Stimulated activated effector memory CD8-positive, alpha-beta T cell treated with anti-CD3 and anti-CD28 coated beads, Interleukin-12 subunit alpha, Interleukin-12 subunit beta, amount 100 ng/mL, for 72 hours (primary cell): ENCODE results near the gene LAD1.

Experiments used
- ATAC-seq: fragments of 150-1000 bp; cut with Tn5 transposase; 2 replicates; pipeline ENCODE4 v1.10.0; 2021
- DNase-seq, 2 donors: peaks; one replicate each; pipeline ENCODE4 v3.0.0; 2021 to 2022; ENCODE audit warnings: low spot score in 2 of 2
- H3K27ac Mint-ChIP-seq: one replicate; pipeline ENCODE4 v1.8.0; 2022; ENCODE audit warnings: mild to moderate bottlenecking, mixed read lengths
- H3K36me3 Mint-ChIP-seq: one replicate; pipeline ENCODE4 v1.8.0; 2022; ENCODE audit warnings: mild to moderate bottlenecking, mixed read lengths
- H3K4me1 Mint-ChIP-seq: one replicate; pipeline ENCODE4 v1.8.0; 2022; ENCODE audit warnings: mixed read lengths
- H3K4me3 Mint-ChIP-seq: one replicate; pipeline ENCODE4 v1.8.0; 2022; ENCODE audit warnings: mild to moderate bottlenecking, mixed read lengths
- H3K9me3 Mint-ChIP-seq: one replicate; pipeline ENCODE4 v1.8.0; 2022; ENCODE audit warnings: mixed read lengths

The LAD1 gene

GRCh38 chr1:201356236-201356635, 42.9 kb downstream of the LAD1 start:
- H3K27ac Mint-ChIP-seq, result no peak overlapping the region
- no peak for ATAC-seq
- no peaks in the 10 kb centered on the region for H3K36me3 Mint-ChIP-seq

DNA sequence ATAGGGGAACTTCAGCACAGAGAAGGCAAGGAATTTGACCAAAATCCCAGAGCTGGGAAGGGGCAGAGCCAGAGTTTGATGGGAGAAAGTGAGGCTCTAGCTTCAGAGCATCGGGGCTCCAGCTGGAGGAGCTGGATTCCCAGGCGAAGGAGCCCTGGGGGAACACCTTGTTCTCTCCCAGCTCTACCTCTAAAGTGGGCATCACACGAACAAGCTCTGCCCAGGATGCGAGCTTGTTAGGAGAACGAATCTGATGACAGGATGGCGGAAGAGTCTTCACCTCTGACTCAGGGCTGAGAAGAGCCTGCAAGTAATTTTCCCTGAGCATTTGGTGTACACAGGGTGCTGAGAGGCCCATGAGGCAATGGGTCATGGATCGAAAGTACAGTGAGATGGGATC, 43.7 kb downstream of the LAD1 start:
- H3K27ac Mint-ChIP-seq, result no peak overlapping the region
- H3K4me3 Mint-ChIP-seq, result no peak overlapping the region
- H3K36me3 Mint-ChIP-seq, result no peaks in the 10 kb centered on the region
- DNase-seq (no peak), ATAC-seq (no peak)
- H3K4me1 Mint-ChIP-seq, result no peaks in the 10 kb centered on the region
- H3K9me3 Mint-ChIP-seq, result no peaks in the 10 kb centered on the region

More at GRCh38 chr1:201356236-201356635, 42.9 kb downstream of the LAD1 start:
- Mint-ChIP-seq H3K4me1 (no peaks in the 10 kb centered on the region), H3K4me3 (no peak overlapping the region), H3K9me3 (no peaks in the 10 kb centered on the region)
- no peak for DNase-seq

DNA sequence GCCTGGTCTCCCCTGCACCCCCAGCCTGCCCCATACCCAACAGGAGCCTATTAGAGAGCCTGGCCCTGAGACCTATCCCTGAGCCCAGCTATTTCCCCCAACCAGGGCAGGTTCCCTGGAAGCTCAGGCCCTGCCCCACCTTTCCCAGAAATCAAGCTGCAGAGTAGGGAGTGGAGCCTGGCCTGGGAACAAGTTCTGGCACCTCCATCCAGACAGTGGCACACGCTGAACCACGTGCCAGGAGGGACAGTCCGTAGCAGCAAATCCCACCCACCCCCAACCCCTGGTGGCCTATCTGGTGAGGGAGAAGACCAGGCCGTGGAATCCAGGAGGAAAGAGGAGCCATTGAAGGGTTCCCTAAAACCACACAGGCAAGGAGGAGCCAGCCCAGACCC, 44.2 kb downstream of the LAD1 start:
- no peaks in the 10 kb centered on the region for H3K9me3 Mint-ChIP-seq
- ATAC-seq (no peak), DNase-seq (no peak)
- H3K4me1 Mint-ChIP-seq, result no peaks in the 10 kb centered on the region
- H3K27ac Mint-ChIP-seq, result no peak overlapping the region
- no peaks in the 10 kb centered on the region for H3K36me3 Mint-ChIP-seq
- H3K4me3 Mint-ChIP-seq, result no peak overlapping the region

GRCh38 chr1:201354151-201354900, 44.8 kb downstream of the LAD1 start:
- no peak for DNase-seq
- H3K4me1 Mint-ChIP-seq, result no peaks in the 10 kb centered on the region
- no peak overlapping the region for H3K27ac Mint-ChIP-seq
- H3K4me3 Mint-ChIP-seq, result no peak overlapping the region
- H3K36me3 Mint-ChIP-seq, result no peaks in the 10 kb centered on the region
- ATAC-seq, result no peak
- no peaks in the 10 kb centered on the region for H3K9me3 Mint-ChIP-seq

DNA sequence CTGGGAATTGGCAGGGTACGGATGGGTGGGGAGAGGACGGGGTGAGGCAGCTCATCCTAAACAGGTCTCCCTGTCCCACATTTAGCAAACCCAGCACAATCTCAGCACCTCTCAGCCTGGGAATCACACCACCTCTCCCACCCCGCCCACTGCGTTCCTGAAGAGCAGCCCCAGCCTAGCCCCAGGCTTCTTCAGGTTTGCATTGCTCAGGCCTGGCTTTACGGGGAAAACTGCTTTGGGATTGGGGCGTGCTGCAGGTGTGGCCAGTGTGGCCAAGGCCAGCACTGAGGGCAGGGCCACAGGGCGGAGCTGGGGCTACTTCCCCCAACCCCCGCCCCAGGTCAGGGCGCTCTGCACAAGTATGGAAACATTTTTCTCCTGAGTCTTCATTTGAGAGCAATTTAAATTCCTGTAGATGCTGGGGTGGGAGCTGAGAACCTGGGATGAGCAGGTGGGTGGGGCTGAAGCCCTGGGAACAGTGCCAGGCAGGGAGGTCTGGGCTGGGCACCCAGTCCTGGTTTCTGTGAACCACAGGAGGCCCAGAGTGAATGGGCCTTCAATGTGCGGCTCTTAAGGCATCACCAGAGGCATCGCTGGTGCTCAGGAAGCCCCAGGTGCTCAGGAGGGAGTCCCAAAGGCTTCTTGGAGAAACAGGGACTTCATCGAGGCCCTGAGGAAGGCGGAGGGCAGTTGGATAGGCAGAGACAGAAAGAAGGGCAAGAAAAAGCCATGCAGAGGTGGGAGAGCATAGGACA, 45.8 kb downstream of the LAD1 start:
- Mint-ChIP-seq H3K36me3 (no peaks in the 10 kb centered on the region), H3K4me1 (no peaks in the 10 kb centered on the region), H3K9me3 (no peaks in the 10 kb centered on the region), H3K4me3 (no peak overlapping the region), H3K27ac (no peak overlapping the region)
- DNase-seq (no peak), ATAC-seq (no peak)

- Mint-ChIP-seq H3K9me3 (no peaks in the 10 kb centered on the region), H3K4me3 (no peak overlapping the region), H3K36me3 (no peaks in the 10 kb centered on the region), H3K27ac (no peak overlapping the region), H3K4me1 (no peaks in the 10 kb centered on the region)
- DNase-seq (no peak), ATAC-seq (no peak)
These were observed 47.5 kb downstream of the LAD1 start for GRCh38 chr1:201351617-201352016.

DNA sequence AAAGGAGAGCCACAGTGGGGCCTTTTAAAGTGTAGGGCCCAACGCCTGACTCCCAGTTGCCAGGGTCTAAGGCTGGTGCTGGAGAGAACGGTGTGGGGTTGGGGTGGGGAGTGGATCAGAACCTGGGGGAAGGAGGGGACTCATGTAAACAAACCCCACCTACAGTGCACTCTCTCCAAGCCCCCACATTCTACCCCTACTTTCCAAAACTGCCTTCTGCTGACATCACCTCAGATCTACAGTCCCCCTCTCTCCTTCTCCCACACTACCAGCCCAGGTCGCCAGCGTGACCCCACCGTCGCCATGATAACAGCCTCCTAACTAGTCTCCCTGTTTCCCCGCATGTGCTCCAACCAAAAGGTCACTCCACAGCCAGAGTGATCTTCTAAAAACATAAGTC, 48.2 kb downstream of the LAD1 start:
- no peak overlapping the region for H3K4me3 Mint-ChIP-seq
- ATAC-seq, result no peak

DNA sequence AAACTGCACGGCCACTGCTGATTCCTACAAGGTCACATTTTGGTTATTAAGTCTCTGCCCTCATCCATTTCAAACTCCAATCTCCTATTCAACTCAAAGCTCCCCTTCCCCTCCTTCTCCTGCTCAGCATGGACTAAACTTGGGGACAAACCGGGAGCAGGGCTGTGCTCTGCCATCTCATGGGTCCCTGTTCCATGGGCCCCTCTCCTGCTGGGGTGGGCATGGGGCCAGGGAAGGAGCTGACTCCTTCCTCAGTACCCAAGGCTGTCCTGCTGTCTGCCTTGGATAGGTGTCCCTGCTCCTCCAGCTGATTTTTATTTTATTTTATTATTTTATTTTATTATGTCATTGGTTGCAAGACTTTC, 48.8 kb downstream of the LAD1 start:
- ATAC-seq, result no peak
- H3K27ac Mint-ChIP-seq, result no peak overlapping the region
- DNase-seq, result no peak
- no peaks in the 10 kb centered on the region for H3K36me3 Mint-ChIP-seq
- no peaks in the 10 kb centered on the region for H3K4me1 Mint-ChIP-seq
- H3K9me3 Mint-ChIP-seq, result no peaks in the 10 kb centered on the region
- H3K4me3 Mint-ChIP-seq, result no peak overlapping the region

More for the DNA sequence above, 48.2 kb downstream of the LAD1 start:
- H3K27ac Mint-ChIP-seq, result no peak overlapping the region
- H3K9me3 Mint-ChIP-seq, result no peaks in the 10 kb centered on the region
- no peaks in the 10 kb centered on the region for H3K4me1 Mint-ChIP-seq
- DNase-seq, result no peak
- no peaks in the 10 kb centered on the region for H3K36me3 Mint-ChIP-seq

GRCh38 chr1:201349092-201349491, 50.0 kb downstream of the LAD1 start:
- H3K4me3 Mint-ChIP-seq, result no peak overlapping the region
- H3K27ac Mint-ChIP-seq, result no peak overlapping the region
- DNase-seq (no peak), ATAC-seq (no peak)
- H3K36me3 Mint-ChIP-seq, result no peaks in the 10 kb centered on the region
- no peaks in the 10 kb centered on the region for H3K4me1 Mint-ChIP-seq
- no peaks in the 10 kb centered on the region for H3K9me3 Mint-ChIP-seq

GRCh38 chr1:201348211-201348566, 50.9 kb downstream of the LAD1 start:
- ATAC-seq, result peak; percentile 51
- Mint-ChIP-seq H3K9me3 (no peaks in the 10 kb centered on the region), H3K4me1 (no peaks in the 10 kb centered on the region), H3K27ac (no peak overlapping the region), H3K36me3 (no peaks in the 10 kb centered on the region), H3K4me3 (no peak overlapping the region)
- DNase-seq, result peak in 1 of 2 donors; percentile 60

DNA sequence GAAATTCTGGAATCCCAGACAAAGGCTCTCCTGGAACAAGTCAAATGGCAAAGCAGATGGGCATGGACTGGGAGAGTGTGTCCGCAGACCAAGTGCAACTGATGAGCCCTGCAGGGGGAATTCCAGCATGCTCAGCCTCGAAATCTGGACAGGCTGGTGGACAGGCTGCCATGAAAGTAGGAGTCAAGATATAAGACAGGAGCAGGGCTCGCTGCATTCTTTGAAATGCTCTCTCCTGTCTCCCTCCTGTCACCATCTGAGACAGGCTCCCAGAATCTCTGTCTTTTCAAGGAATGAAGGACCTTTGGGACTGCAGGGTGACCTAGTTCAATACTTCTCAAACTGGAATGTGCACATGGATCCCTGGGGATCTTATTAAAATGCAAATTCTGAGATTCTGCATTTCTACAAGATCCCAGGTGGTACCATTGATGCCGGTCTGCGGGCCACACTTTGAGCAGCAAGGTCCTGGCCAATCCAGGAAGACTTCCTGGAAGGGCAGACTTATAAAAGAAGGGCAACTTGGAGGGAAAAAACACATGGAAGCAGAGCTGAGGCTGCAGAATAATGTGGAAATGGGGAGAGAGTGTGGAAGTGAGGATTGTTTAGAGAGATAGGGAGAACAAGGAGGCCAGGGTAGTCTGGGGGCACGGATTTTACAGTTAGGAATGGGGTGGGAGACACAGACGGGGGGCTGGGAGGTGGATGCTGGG, 51.5 kb downstream of the LAD1 start:
- Mint-ChIP-seq H3K36me3 (no peaks in the 10 kb centered on the region), H3K4me1 (no peaks in the 10 kb centered on the region), H3K9me3 (no peaks in the 10 kb centered on the region), H3K4me3 (no peak overlapping the region), H3K27ac (no peak overlapping the region)
- ATAC-seq, result no peak
- DNase-seq, result no peak

GRCh38 chr1:201346987-201347386, 52.1 kb downstream of the LAD1 start:
- DNase-seq, result no peak
- Mint-ChIP-seq H3K27ac (no peak overlapping the region), H3K4me1 (no peaks in the 10 kb centered on the region), H3K4me3 (no peak overlapping the region), H3K36me3 (no peaks in the 10 kb centered on the region), H3K9me3 (no peaks in the 10 kb centered on the region)
- ATAC-seq, result no peak

DNA sequence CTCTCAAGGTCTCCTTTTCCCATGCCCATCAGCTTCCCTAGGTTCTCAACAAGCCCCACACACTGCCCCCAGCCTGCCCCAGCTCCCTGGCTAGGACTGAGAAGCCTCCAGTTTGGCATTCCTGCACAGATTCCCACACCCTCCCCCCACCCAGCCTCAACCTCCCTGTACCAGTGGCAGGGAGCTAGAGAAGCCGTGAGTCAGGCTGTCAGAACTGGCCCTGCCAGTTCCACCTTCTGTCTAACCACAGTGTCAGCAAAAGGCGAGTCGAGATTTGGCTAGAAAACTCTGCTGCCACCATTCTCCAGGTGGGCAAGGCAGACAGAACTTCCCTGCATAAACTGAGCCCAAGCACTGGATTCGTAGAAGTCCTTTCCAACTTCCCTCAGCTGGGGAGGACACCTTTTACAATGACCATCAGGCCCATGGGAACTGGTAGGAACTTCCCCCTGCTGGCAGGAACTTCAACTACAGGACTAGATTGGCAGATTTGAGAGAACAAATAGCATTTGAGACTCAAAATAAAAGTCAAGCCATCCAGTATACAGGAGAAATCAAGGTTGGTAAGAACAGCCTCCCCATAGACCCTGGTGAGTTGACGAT, 52.7 kb downstream of the LAD1 start:
- H3K36me3 Mint-ChIP-seq, result no peaks in the 10 kb centered on the region
- H3K27ac Mint-ChIP-seq, result no peak overlapping the region
- no peak overlapping the region for H3K4me3 Mint-ChIP-seq
- no peak for ATAC-seq
- no peaks in the 10 kb centered on the region for H3K4me1 Mint-ChIP-seq
- no peaks in the 10 kb centered on the region for H3K9me3 Mint-ChIP-seq
- DNase-seq, result no peak

GRCh38 chr1:201345081-201345355, 54.1 kb downstream of the LAD1 start:
- H3K27ac Mint-ChIP-seq, result no peak overlapping the region
- H3K4me3 Mint-ChIP-seq, result no peak overlapping the region
- DNase-seq (no peak), ATAC-seq (no peak)
- no peaks in the 10 kb centered on the region for H3K9me3 Mint-ChIP-seq
- no peaks in the 10 kb centered on the region for H3K4me1 Mint-ChIP-seq
- H3K36me3 Mint-ChIP-seq, result no peaks in the 10 kb centered on the region

- no peak for ATAC-seq
- no peaks in the 10 kb centered on the region for H3K36me3 Mint-ChIP-seq
- H3K4me3 Mint-ChIP-seq, result no peak overlapping the region
- no peaks in the 10 kb centered on the region for H3K4me1 Mint-ChIP-seq
- no peak for DNase-seq
- H3K27ac Mint-ChIP-seq, result no peak overlapping the region
- H3K9me3 Mint-ChIP-seq, result no peaks in the 10 kb centered on the region
These were observed 54.7 kb downstream of the LAD1 start for GRCh38 chr1:201344206-201345080.
